ENCODE measurements around the gene NPIPA1. TPM values are rescaled to one million over a fixed set of nuclear protein-coding genes. Genes with fewer than 3 reads are reported as not detected.

NPIPA1 gene
- polyA plus RNA-seq, 3 donors = 63.7 TPM; not detected in 2

GRCh38 chr16:14957576-14958322 is 20.5 kb downstream of the NPIPA1 start:
- Histone ChIP-seq H2AFZ (ENCODE audit: insufficient read depth, low read depth, low read length, poor library complexity, severe bottlenecking) (no peak overlapping the region), H3K79me2 (ENCODE audit: insufficient read depth, low read length) (no peaks in the 10 kb centered on the region), H3K36me3 (replicated peaks in 1 of 2; ENCODE audit: control insufficient read depth in 1 of 2, insufficient read depth in 2 of 2, low read length in 2 of 2) (no peaks in the 10 kb centered on the region), H3K4me1 (ENCODE audit: control insufficient read depth in 1 of 2, insufficient read depth in 2 of 2, low read length in 2 of 2) (no peaks in the 10 kb centered on the region), H3K4me3 (replicated peaks in 1 of 3; ENCODE audit: low read depth in 2 of 3, low read length in 3 of 3) (no peak overlapping the region), H3K9ac (ENCODE audit: insufficient read depth, low read length, poor library complexity, severe bottlenecking) (no peak overlapping the region), H3K4me2 (replicated peaks; ENCODE audit: extremely low read depth, low read length, poor library complexity, severe bottlenecking) (no peak overlapping the region), H3K9me3 (replicated peaks in 1 of 2; ENCODE audit: control insufficient read depth in 1 of 2, insufficient read depth in 1 of 2, low read length in 2 of 2) (no peaks in the 10 kb centered on the region), H3K27ac (ENCODE audit: low read depth in 1 of 2, low read length in 2 of 2) (no peak overlapping the region), H3K27me3 (ENCODE audit: control insufficient read depth in 2 of 2, insufficient read depth in 2 of 2, low read length in 2 of 2) (no peaks in the 10 kb centered on the region), H4K20me1 (ENCODE audit: insufficient read depth, low read length) (no peaks in the 10 kb centered on the region)
- no peak for DNase-seq
- Mint-ChIP-seq H3K36me3 (no peaks in the 10 kb centered on the region), H3K27me3 (ENCODE audit: low read depth in 3 of 3) (peaks cover 6 to 10% (median 7%) of the 10 kb centered on the region in 3 donors), H3K27ac (peak overlapping the region in 1 of 7 donors; percentile 13), H3K4me3 (peak overlapping the region in 1 of 2 donors; percentile 14), H3K9me3 (peaks cover 0 to 2% (median 0%) of the 10 kb centered on the region in 7 donors), H3K4me1 (peaks cover 7% of the 10 kb centered on the region)
- WGBS (ENCODE audit: insufficient coverage) = 96% methylated on average over 26 of the region's 28 CpGs
- intact Hi-C loops (cut with micrococcal nuclease) = no loop called here
- TF ChIP-seq CTCF (IDR thresholded peaks at IDR 0.05) = no peak

- Histone ChIP-seq H4K20me1 (ENCODE audit: insufficient read depth, low read length) (no peaks in the 10 kb centered on the region), H3K4me1 (ENCODE audit: control insufficient read depth in 1 of 2, insufficient read depth in 2 of 2, low read length in 2 of 2) (no peaks in the 10 kb centered on the region), H3K27ac (ENCODE audit: low read depth in 1 of 2, low read length in 2 of 2) (no peak overlapping the region), H3K9me3 (replicated peaks in 1 of 2; ENCODE audit: control insufficient read depth in 1 of 2, insufficient read depth in 1 of 2, low read length in 2 of 2) (no peaks in the 10 kb centered on the region), H3K79me2 (ENCODE audit: insufficient read depth, low read length) (no peaks in the 10 kb centered on the region), H3K4me3 (replicated peaks in 1 of 3; ENCODE audit: low read depth in 2 of 3, low read length in 3 of 3) (no peak overlapping the region), H3K4me2 (replicated peaks; ENCODE audit: extremely low read depth, low read length, poor library complexity, severe bottlenecking) (no peak overlapping the region), H2AFZ (ENCODE audit: insufficient read depth, low read depth, low read length, poor library complexity, severe bottlenecking) (no peak overlapping the region), H3K36me3 (replicated peaks in 1 of 2; ENCODE audit: control insufficient read depth in 1 of 2, insufficient read depth in 2 of 2, low read length in 2 of 2) (no peaks in the 10 kb centered on the region), H3K27me3 (ENCODE audit: control insufficient read depth in 2 of 2, insufficient read depth in 2 of 2, low read length in 2 of 2) (peaks cover 0 to under 1% of the 10 kb centered on the region in 2 donors), H3K9ac (ENCODE audit: insufficient read depth, low read length, poor library complexity, severe bottlenecking) (no peak overlapping the region)
- 57% methylated on average over 3 of the region's 4 CpGs for WGBS (ENCODE audit: insufficient coverage)
- Mint-ChIP-seq H3K4me3 (no peak overlapping the region), H3K9me3 (peaks cover 0 to 2% (median 0%) of the 10 kb centered on the region in 7 donors), H3K4me1 (peaks cover 7% of the 10 kb centered on the region), H3K27me3 (ENCODE audit: low read depth in 3 of 3) (peaks cover 6 to 15% (median 10%) of the 10 kb centered on the region in 3 donors), H3K27ac (peak overlapping the region in 1 of 7 donors; percentile 13), H3K36me3 (no peaks in the 10 kb centered on the region)
- intact Hi-C loops (cut with micrococcal nuclease) = no loop called here
- no peak for TF ChIP-seq CTCF (IDR thresholded peaks at IDR 0.05)
- DNase-seq = peak in 1 of 3 donors; percentile 15
Measured at GRCh38 chr16:14958323-14958600, 21.0 kb downstream of the NPIPA1 start.
